Large intestine (tissue), 3 donors: ENCODE data around the gene ZNF846. TPM values are rescaled to one million over a fixed set of nuclear protein-coding genes. Genes with fewer than 3 reads are reported as not detected.
"Not testable (repeated sequence)": the region's sequence is repeated elsewhere in the genome, so short reads cannot be mapped to it uniquely, and the experiment has no call there.

ENCODE experiments used
- DNase-seq, 2 donors: peaks; one replicate each; pipeline versions ENCODE4 v3.0.0 to v3.0.0-alpha.2; 2013
- H3K27ac ChIP-seq: one replicate; pipeline ENCODE4 v1.5.1; 2013; ENCODE audit warnings: low read length
- H3K27me3 ChIP-seq: 2 replicates; pipeline ENCODE4 v1.6.1; 2013; ENCODE audit warnings: low read length; ENCODE audit not compliant: control insufficient read depth, insufficient read depth
- H3K36me3 ChIP-seq: 2 replicates; pipeline ENCODE4 v1.6.1; 2013; ENCODE audit warnings: low read length; ENCODE audit not compliant: control insufficient read depth, insufficient read depth
- H3K4me1 ChIP-seq: one replicate; pipeline ENCODE4 v1.6.1; 2013; ENCODE audit warnings: low read length; ENCODE audit not compliant: control insufficient read depth, insufficient read depth
- H3K4me3 ChIP-seq: one replicate; pipeline ENCODE4 v1.5.1; 2013; ENCODE audit warnings: low read length
- H3K9me3 ChIP-seq: one replicate; pipeline ENCODE4 v1.6.1; 2013; ENCODE audit warnings: mild to moderate bottlenecking, low read depth, low read length, moderate library complexity; ENCODE audit not compliant: control insufficient read depth
- WGBS: methylation state at CpG from one replicate; pipeline ENCODE4 v1.1.5; 2013; ENCODE audit warnings: low lambda C conversion rate; ENCODE audit not compliant: insufficient coverage; 5-methylcytosine and 5-hydroxymethylcytosine counted together
- polyA plus RNA-seq: library from polyadenylated mRNA; unstranded; fragments of 120-200 nt; gene quantifications from one replicate; pipeline ENCODE4 v1.2.1, GENCODE V29; 2013

Gene ZNF846
- polyA plus RNA-seq, 1 donor, result 17.3 TPM

GRCh38 chr19:9725508-9726201 lies 42.9 kb downstream of the ZNF846 start:
- 100% methylated on average over 1 of the region's 13 CpGs for WGBS
- not testable (repeated sequence) for H3K27ac ChIP-seq, H3K27me3 ChIP-seq, DNase-seq, H3K36me3 ChIP-seq, H3K9me3 ChIP-seq, H3K4me3 ChIP-seq, H3K4me1 ChIP-seq

GRCh38 chr19:9724157-9724556 lies 44.4 kb downstream of the ZNF846 start:
- DNase-seq, result no peak
- Histone ChIP-seq H3K36me3 (no peaks in the 10 kb centered on the region), H3K27ac (no peak overlapping the region), H3K4me3 (no peak overlapping the region), H3K4me1 (no peaks in the 10 kb centered on the region), H3K27me3 (no peaks in the 10 kb centered on the region), H3K9me3 (no peaks in the 10 kb centered on the region)
- WGBS, result 83% methylated on average over 1 of the region's 4 CpGs

DNA sequence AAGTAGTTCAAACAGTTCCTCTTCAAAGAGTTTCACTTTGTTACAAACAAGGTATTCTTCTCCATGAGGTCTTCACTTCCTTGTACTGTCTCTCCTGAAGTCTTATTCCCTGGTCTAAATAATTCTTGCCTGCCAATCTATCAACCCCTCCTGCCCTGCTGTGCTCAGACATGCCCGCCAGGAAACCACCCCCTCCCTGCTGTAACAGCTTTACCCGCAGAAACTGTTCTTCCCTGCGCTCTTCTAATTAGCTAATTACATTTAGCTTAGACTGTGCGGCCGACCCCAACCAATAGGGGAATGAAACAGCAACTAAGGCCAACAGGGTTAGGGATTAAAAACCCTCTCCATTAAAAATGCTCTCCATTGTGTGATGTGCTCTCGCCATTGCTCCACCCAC lies 46.7 kb downstream of the ZNF846 start:
- Histone ChIP-seq H3K4me1 (no peaks in the 10 kb centered on the region), H3K9me3 (no peaks in the 10 kb centered on the region), H3K27me3 (no peaks in the 10 kb centered on the region), H3K36me3 (no peaks in the 10 kb centered on the region), H3K4me3 (no peak overlapping the region), H3K27ac (no peak overlapping the region)
- no peak for DNase-seq
- 20% methylated on average over 2 of the region's 6 CpGs for WGBS

DNA sequence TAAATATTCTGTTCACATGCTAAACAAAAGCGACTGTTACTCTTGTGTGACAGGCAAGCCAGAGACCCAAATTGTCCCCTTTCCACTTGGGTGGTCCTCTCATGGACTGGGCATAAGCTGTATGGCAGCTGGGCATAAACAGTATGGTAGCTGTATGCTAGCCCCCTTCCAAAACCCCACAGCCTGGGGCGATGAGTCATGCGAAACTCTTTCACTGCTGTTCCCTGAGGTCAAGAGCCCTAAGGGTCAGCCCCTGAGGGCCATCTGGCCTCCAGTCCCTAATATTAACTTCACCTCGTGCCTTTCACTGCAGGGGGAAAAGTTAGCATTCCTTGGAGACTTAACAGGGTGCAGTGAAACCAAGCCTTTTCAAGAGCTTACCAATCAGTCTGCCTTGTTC lies 48.0 kb downstream of the ZNF846 start:
- no peaks in the 10 kb centered on the region for H3K9me3 ChIP-seq
- WGBS, result no CpG with 5 or more reads among the region's 4 CpGs
- DNase-seq, result no peak
- H3K4me1 ChIP-seq, result no peaks in the 10 kb centered on the region
- H3K27me3 ChIP-seq, result no peaks in the 10 kb centered on the region
- no peak overlapping the region for H3K4me3 ChIP-seq
- no peak overlapping the region for H3K27ac ChIP-seq
- no peaks in the 10 kb centered on the region for H3K36me3 ChIP-seq

DNA sequence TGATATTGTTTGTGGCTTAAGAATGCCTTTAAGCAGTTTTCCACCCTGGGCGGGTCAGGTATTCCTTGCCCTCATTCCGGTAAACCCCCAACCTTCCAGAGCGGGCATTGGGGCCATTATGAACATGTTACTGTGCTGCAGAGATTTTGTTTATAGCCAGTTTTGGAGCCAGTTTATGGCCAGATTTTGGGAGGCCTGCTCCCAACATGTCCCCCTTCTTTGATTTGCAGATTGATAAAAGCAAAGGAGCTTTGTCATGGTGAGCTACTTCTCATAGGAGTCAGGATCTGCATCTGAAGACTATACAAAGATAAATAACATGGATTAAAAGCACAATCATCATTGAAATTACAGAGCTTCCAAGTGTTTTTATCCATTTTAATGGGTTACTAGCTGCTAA lies 56.7 kb downstream of the ZNF846 start:
- no peak for DNase-seq
- H3K36me3 ChIP-seq, result no peaks in the 10 kb centered on the region
- no peak overlapping the region for H3K27ac ChIP-seq
- H3K9me3 ChIP-seq, result no peaks in the 10 kb centered on the region
- WGBS, result no CpG with 5 or more reads among the region's 3 CpGs
- no peaks in the 10 kb centered on the region for H3K27me3 ChIP-seq
- H3K4me1 ChIP-seq, result no peaks in the 10 kb centered on the region
- no peak overlapping the region for H3K4me3 ChIP-seq

DNA sequence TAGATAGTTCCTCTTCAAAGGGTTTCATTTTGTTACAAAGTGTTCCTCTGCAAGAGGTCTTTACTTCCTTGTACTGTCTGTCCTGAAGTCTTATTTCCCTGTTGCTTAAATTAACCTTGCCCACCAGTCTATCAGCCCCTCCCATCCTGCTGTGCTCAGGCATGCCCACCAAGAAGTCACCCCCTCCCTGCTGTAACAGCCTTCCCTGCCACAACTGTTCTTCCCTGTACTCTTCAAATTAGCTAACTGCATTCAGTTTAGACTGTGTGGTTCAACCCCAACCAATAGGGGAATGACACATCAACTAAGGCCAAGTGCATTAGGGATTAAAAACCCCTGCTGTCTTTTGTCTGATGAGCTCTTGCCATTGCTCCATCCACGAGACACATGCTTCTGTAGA lies 59.2 kb downstream of the ZNF846 start:
- H3K4me1 ChIP-seq, result no peaks in the 10 kb centered on the region
- H3K27ac ChIP-seq, result no peak overlapping the region
- no peak overlapping the region for H3K4me3 ChIP-seq
- no peaks in the 10 kb centered on the region for H3K27me3 ChIP-seq
- no peaks in the 10 kb centered on the region for H3K9me3 ChIP-seq
- no peaks in the 10 kb centered on the region for H3K36me3 ChIP-seq
- WGBS, result no CpG with 5 or more reads among the region's 1 CpG
- no peak for DNase-seq

DNA sequence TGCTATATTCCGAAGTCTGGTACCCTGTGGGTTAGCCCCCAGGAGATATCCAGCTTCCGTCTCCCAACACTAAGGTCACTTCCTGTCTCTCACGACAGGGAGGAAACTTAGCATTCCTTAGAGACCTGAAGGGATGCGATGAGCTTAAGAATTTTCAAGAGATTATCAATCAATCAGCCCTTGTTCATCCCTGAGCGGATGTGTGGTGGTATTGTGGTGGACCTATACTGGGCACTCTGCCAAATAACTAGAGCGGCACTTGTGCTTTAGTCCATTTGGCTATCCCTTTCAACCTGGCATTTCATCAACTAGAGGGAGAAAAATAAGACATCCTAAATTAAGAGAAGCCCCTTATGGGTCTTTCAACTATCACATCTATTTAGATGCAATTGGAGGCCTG lies 62.7 kb downstream of the ZNF846 start:
- DNase-seq, result no peak
- Histone ChIP-seq H3K27me3 (no peaks in the 10 kb centered on the region), H3K4me1 (no peaks in the 10 kb centered on the region), H3K36me3 (no peaks in the 10 kb centered on the region), H3K4me3 (no peak overlapping the region), H3K27ac (no peak overlapping the region), H3K9me3 (no peaks in the 10 kb centered on the region)
- WGBS, result no CpG with 5 or more reads among the region's 6 CpGs

DNA sequence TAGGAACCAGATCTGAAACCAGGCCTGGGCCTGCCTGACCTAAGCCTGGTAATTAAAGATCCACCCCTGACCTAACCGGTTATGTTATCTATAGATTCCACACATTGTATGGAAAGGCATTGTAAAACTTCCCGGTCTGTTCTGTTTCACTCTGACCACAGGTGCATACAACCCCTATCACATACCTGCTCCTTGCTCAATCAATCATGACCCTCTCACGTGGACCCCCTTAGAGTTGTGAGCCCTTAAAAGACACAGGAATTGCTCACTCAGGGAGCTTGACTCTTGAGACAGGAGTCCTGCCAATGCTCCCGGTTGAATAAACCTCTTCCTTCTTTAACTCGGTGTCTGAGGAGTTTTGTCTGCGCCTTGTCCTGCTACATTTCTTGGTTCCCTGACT lies 66.4 kb downstream of the ZNF846 start:
- 20% methylated on average over 1 of the region's 6 CpGs for WGBS
- H3K27me3 ChIP-seq, result no peaks in the 10 kb centered on the region
- DNase-seq, result no peak
- H3K9me3 ChIP-seq, result peaks cover 5% of the 10 kb centered on the region
- H3K4me1 ChIP-seq, result no peaks in the 10 kb centered on the region
- no peak overlapping the region for H3K27ac ChIP-seq
- H3K36me3 ChIP-seq, result no peaks in the 10 kb centered on the region
- no peak overlapping the region for H3K4me3 ChIP-seq

Other genes with a start within 250 kb of the ZNF846 start
- gene ZNF426, start 230.1 kb downstream of the ZNF846 start, polyA plus RNA-seq, result 10.7 TPM
- 24.2 TPM for gene ZNF121, start 184.2 kb downstream of the ZNF846 start, polyA plus RNA-seq
- gene ZNF561, start 147.5 kb downstream of the ZNF846 start, polyA plus RNA-seq, result 39.6 TPM
- gene ZNF562, start 93.6 kb downstream of the ZNF846 start, polyA plus RNA-seq, result 16.5 TPM
- gene FBXL12, start 50.3 kb upstream of the ZNF846 start, polyA plus RNA-seq, result 39.2 TPM
- gene UBL5, start 59.2 kb upstream of the ZNF846 start, polyA plus RNA-seq, result 282 TPM
- 46.2 TPM for gene PIN1, start 66.6 kb upstream of the ZNF846 start, polyA plus RNA-seq
- gene OLFM2, start 167.8 kb upstream of the ZNF846 start, polyA plus RNA-seq, result 15.9 TPM
- 5.6 TPM for gene COL5A3, start 241.8 kb upstream of the ZNF846 start, polyA plus RNA-seq
- not detected for gene RDH8, start 244.7 kb upstream of the ZNF846 start, polyA plus RNA-seq